HepG2 (cell line): ENCODE results near the gene ABCG5. TPM values are rescaled to one million over a fixed set of nuclear protein-coding genes. Genes with fewer than 3 reads are reported as not detected.

Source experiments
- ARID3A ChIP-seq: IDR thresholded peaks from 2 replicates; pipeline ENCODE4 v1.6.1; 2012; ENCODE audit warnings: low read depth, low read length, improper control_type of control experiment
- ARID5B ChIP-seq: IDR thresholded peaks from 2 replicates; pipeline ENCODE4 v1.4.0; 2020; ENCODE audit warnings: mild to moderate bottlenecking, missing genetic modification reagents
- BRD4 ChIP-seq: sonication (generic); formaldehyde crosslinking; IDR thresholded peaks from 2 replicates; pipeline ENCODE4 v1.4.0; 2020; ENCODE audit warnings: missing genetic modification reagents
- CENPX ChIP-seq: sonication (generic); formaldehyde crosslinking; IDR thresholded peaks from 2 replicates; pipeline ENCODE4 v1.9.0; 2021; ENCODE audit warnings: mild to moderate bottlenecking, missing genetic modification reagents, moderate library complexity
- CREB3 ChIP-seq: sonication (generic); formaldehyde crosslinking; IDR thresholded peaks from 2 replicates; pipeline ENCODE4 v1.5.0; 2020; ENCODE audit warnings: missing genetic modification reagents
- GFI1 ChIP-seq: sonication (generic); formaldehyde crosslinking; IDR thresholded peaks from 2 replicates; pipeline ENCODE4 v1.5.0; 2020; ENCODE audit warnings: missing genetic modification reagents, mild to moderate bottlenecking, borderline replicate concordance
- GZF1 ChIP-seq: sonication (generic); formaldehyde crosslinking; IDR thresholded peaks from 2 replicates; pipeline ENCODE4 v1.5.1; 2020; ENCODE audit warnings: mild to moderate bottlenecking, missing genetic modification reagents
- HHEX ChIP-seq: IDR thresholded peaks from 2 replicates; pipeline ENCODE4 v1.6.1; 2016; ENCODE audit warnings: control low read depth
- HNF4G ChIP-seq, 2 experiments: sonication (generic) in 1 of 2; formaldehyde crosslinking in 1 of 2; IDR thresholded peaks; 2 replicates each; pipeline versions ENCODE4 v1.4.0 to v1.6.1; 2011 to 2020; ENCODE audit warnings: borderline replicate concordance in 2 of 2, low read depth in 2 of 2, mild to moderate bottlenecking in 2 of 2, low read length in 1 of 2, missing genetic modification reagents in 1 of 2, moderate library complexity in 1 of 2
- KAT7 ChIP-seq: IDR thresholded peaks from 2 replicates; pipeline ENCODE4 v1.6.1; 2018; ENCODE audit warnings: borderline replicate concordance, missing compliant biosample characterization
- MAFK ChIP-seq, 2 experiments: IDR thresholded peaks in 1 of 2; conservative IDR thresholded peaks in 1 of 2; 2 replicates each; pipeline ENCODE4 v1.6.1; 2011; ENCODE audit warnings: improper control_type of control experiment in 2 of 2, low read length in 2 of 2
- MTERF4 ChIP-seq: sonication (generic); formaldehyde crosslinking; IDR thresholded peaks from 2 replicates; pipeline ENCODE4 v1.8.0; 2023; ENCODE audit warnings: mild to moderate bottlenecking, missing genetic modification reagents
- PPARG ChIP-seq: conservative IDR thresholded peaks from 2 replicates; pipeline ENCODE4 v1.6.1; 2016; ENCODE audit warnings: missing biosample characterization, missing genetic modification reagents
- RELA ChIP-seq: sonication (generic); formaldehyde crosslinking; IDR thresholded peaks from 2 replicates; pipeline ENCODE4 v1.4.0; 2020; ENCODE audit warnings: missing genetic modification reagents
- RFX5 ChIP-seq: IDR thresholded peaks from 2 replicates; pipeline ENCODE4 v1.6.1; 2011; ENCODE audit warnings: low read depth, low read length, improper control_type of control experiment
- SAP130 ChIP-seq: IDR thresholded peaks from 2 replicates; pipeline ENCODE4 v1.6.1; 2016; ENCODE audit warnings: low read depth
- SKI ChIP-seq: fragments of 450-650 bp; IDR thresholded peaks from one replicate; pipeline ENCODE4 v1.6.1; 2018; ENCODE audit warnings: mild to moderate bottlenecking; ENCODE audit not compliant: partially characterized antibody
- SP140L ChIP-seq: sonication (generic); formaldehyde crosslinking; IDR thresholded peaks from 2 replicates; pipeline ENCODE4 v1.4.0; 2020; ENCODE audit warnings: missing genetic modification reagents, borderline replicate concordance
- SRSF1 ChIP-seq: fragments of 200-400 bp; formaldehyde crosslinking; optimal IDR thresholded peaks from 2 replicates; pipeline ENCODE3; 2017; ENCODE audit warnings: mild to moderate bottlenecking, low read depth, low read length, moderate library complexity
- THAP11 ChIP-seq: IDR thresholded peaks from 2 replicates; pipeline ENCODE4 v1.6.1; 2016; ENCODE audit warnings: missing biosample characterization, missing genetic modification reagents
- ZFP41 ChIP-seq: sonication (generic); formaldehyde crosslinking; IDR thresholded peaks from 2 replicates; pipeline ENCODE4 v1.4.0; 2020; ENCODE audit warnings: mild to moderate bottlenecking, missing genetic modification reagents, borderline replicate concordance
- ZNF296 ChIP-seq: sonication (generic); formaldehyde crosslinking; conservative IDR thresholded peaks from 2 replicates; pipeline ENCODE4 v1.5.0; 2020; ENCODE audit warnings: mild to moderate bottlenecking, missing genetic modification reagents
- ZNF7 ChIP-seq: IDR thresholded peaks from 2 replicates; pipeline ENCODE4 v1.6.1; 2016; ENCODE audit warnings: missing biosample characterization, missing genetic modification reagents
- ZNF746 ChIP-seq: sonication (generic); formaldehyde crosslinking; IDR thresholded peaks from 2 replicates; pipeline ENCODE4 v1.8.0; 2022; ENCODE audit warnings: mild to moderate bottlenecking, missing genetic modification reagents
- ZNF747 ChIP-seq: sonication (generic); formaldehyde crosslinking; IDR thresholded peaks from 2 replicates; pipeline ENCODE4 v1.8.1; 2023; ENCODE audit warnings: missing genetic modification reagents, mild to moderate bottlenecking, borderline replicate concordance
- ZNF841 ChIP-seq: sonication (generic); formaldehyde crosslinking; IDR thresholded peaks from 2 replicates; pipeline ENCODE4 v1.8.1; 2023; ENCODE audit warnings: missing genetic modification reagents, borderline replicate concordance
- polyA plus RNA-seq, 8 experiments: library from polyadenylated mRNA; depleted of rRNA in 3 of 8; stranded (reverse) in 7 of 8; unstranded in 1 of 8; fragments of >200 nt; fragmentation: Illumina TruSeq in 4 of 8; extraction: Trizol in 4 of 8; gene quantifications; 2 replicates each; pipeline versions ENCODE4 v1.2.1 to v1.2.3, GENCODE V29; 2011 to 2016; ENCODE audit warnings: low read depth in 4 of 8, missing spikeins in 1 of 8, mixed read lengths in 1 of 8; ENCODE audit not compliant: insufficient read depth in 1 of 8
- total RNA-seq, 5 experiments: library from RNA; depleted of rRNA; stranded (reverse); fragments of >200 nt; fragmentation: Illumina TruSeq; extraction: Trizol; gene quantifications; 2 replicates each; pipeline ENCODE4 v1.2.3, GENCODE V29; 2016; ENCODE audit warnings: low read depth in 1 of 5

Gene ABCG5
- total and polyA plus RNA-seq, 2 of the 13 experiments (the other 11 are each of a cell fraction or from before 2014, with no cell fraction given): 15.1 to 39.0 TPM

- TF ChIP-seq ARID3A (peak; percentile 71; the same call in 1 of the 2 replicates), SRSF1 (no peak), CREB3 (no peak), HNF4G (IDR thresholded peaks at IDR 0.05; ENCODE audit: borderline replicate concordance, low read depth, low read length) (no peak), HNF4G (CRISPR knock-in tag; IDR thresholded peaks at IDR 0.05; ENCODE audit: borderline replicate concordance, low read depth) (no peak), KAT7 (CRISPR knock-in tag) (no peak), ZNF841 (CRISPR knock-in tag) (no peak), SAP130 (no peak), ZNF747 (CRISPR knock-in tag) (no peak), ZNF746 (CRISPR knock-in tag) (no peak), HHEX (CRISPR knock-in tag) (no peak), PPARG (CRISPR knock-in tag) (no peak), BRD4 (CRISPR knock-in tag) (no peak), CENPX (CRISPR knock-in tag) (no peak), MAFK (conservative IDR thresholded peaks at IDR 0.05 in 1 of 2, IDR thresholded peaks at IDR 0.05 in 1 of 2; ENCODE audit: low read length in 2 of 2) (no peak), ZNF296 (CRISPR knock-in tag) (no peak), ZFP41 (CRISPR knock-in tag) (no peak), ARID5B (CRISPR knock-in tag) (peak; percentile 73), ZNF7 (no peak), GZF1 (no peak), RFX5 (no peak), GFI1 (CRISPR knock-in tag) (peak; percentile 57), SKI (peak; percentile 11), SP140L (CRISPR knock-in tag) (no peak), RELA (CRISPR knock-in tag) (no peak), MTERF4 (no peak), THAP11 (CRISPR knock-in tag) (no peak)
Observed at GRCh38 chr2:43884689-43885088, 46.0 kb upstream of the ABCG5 start (continued).
